Liver (tissue), 9 donors: Measurements from ENCODE around the gene TRERF1. TPM values are rescaled to one million over a fixed set of nuclear protein-coding genes. Genes with fewer than 3 reads are reported as not detected.

Source experiments
- DNase-seq: peaks from one replicate; pipeline ENCODE4 v3.0.0-alpha.2; 2017; ENCODE audit warnings: low spot score
- H3K27ac ChIP-seq, 2 donors: one replicate each; pipeline ENCODE4 v1.7.0; 2013; ENCODE audit warnings: inconsistent platforms in 2 of 2, low read length in 2 of 2, control low read depth in 1 of 2, low read depth in 1 of 2, mild to moderate bottlenecking in 1 of 2
- H3K27me3 ChIP-seq, 4 donors: one replicate each; pipeline versions ENCODE4 v1.6.1 to v1.7.0; 2013; ENCODE audit warnings: low read length in 3 of 4, inconsistent platforms in 1 of 4, mild to moderate bottlenecking in 1 of 4, moderate library complexity in 1 of 4; ENCODE audit not compliant: control insufficient read depth in 4 of 4, insufficient read depth in 4 of 4
- H3K36me3 ChIP-seq, 4 donors: one replicate each; pipeline versions ENCODE4 v1.6.1 to v1.7.0; 2013; ENCODE audit warnings: low read length in 3 of 4, mild to moderate bottlenecking in 3 of 4, low read depth in 1 of 4, moderate library complexity in 1 of 4; ENCODE audit not compliant: control insufficient read depth in 4 of 4, insufficient read depth in 3 of 4
- H3K4me1 ChIP-seq, 4 donors: one replicate each; pipeline versions ENCODE4 v1.6.1 to v1.7.0; 2013; ENCODE audit warnings: low read length in 3 of 4, mild to moderate bottlenecking in 3 of 4, moderate library complexity in 1 of 4; ENCODE audit not compliant: control insufficient read depth in 4 of 4, insufficient read depth in 4 of 4
- H3K4me3 ChIP-seq, 3 donors: one replicate each; pipeline versions ENCODE4 v1.6.1 to v1.7.0; 2013; ENCODE audit warnings: low read length in 3 of 3, control low read depth in 1 of 3, low read depth in 1 of 3, mild to moderate bottlenecking in 1 of 3
- H3K9ac ChIP-seq, 2 donors: one replicate each; pipeline ENCODE4 v1.7.0; 2013; ENCODE audit warnings: low read length in 2 of 2, mild to moderate bottlenecking in 2 of 2, moderate library complexity in 2 of 2, control low read depth in 1 of 2, low read depth in 1 of 2
- H3K9me3 ChIP-seq, 4 donors: one replicate each; pipeline versions ENCODE4 v1.6.1 to v1.7.0; 2013; ENCODE audit warnings: low read length in 3 of 4; ENCODE audit not compliant: control insufficient read depth in 4 of 4
- ATF3 ChIP-seq: IDR thresholded peaks from 2 replicates; pipeline ENCODE4 v1.6.1; 2016; ENCODE audit warnings: antibody characterized with exemption
- CTCF ChIP-seq: fragments of 150-350 bp; IDR thresholded peaks from 2 replicates; pipeline ENCODE4 v1.5.1; 2017; ENCODE audit warnings: improper control_type of control experiment, low read depth, low read length; ENCODE audit not compliant: missing input control
- EGR1 ChIP-seq, 2 donors: IDR thresholded peaks; 2 replicates each; pipeline ENCODE4 v1.6.1; 2016 to 2018; ENCODE audit warnings: antibody characterized with exemption in 2 of 2, low read depth in 2 of 2
- FOXA1 ChIP-seq: IDR thresholded peaks from 2 replicates; pipeline ENCODE4 v1.6.1; 2016; ENCODE audit warnings: antibody characterized with exemption
- FOXA2 ChIP-seq: IDR thresholded peaks from 2 replicates; pipeline ENCODE4 v1.6.1; 2016; ENCODE audit warnings: antibody characterized with exemption
- GABPA ChIP-seq, 2 donors: IDR thresholded peaks in 1 of 2; conservative IDR thresholded peaks in 1 of 2; 2 replicates each; pipeline ENCODE4 v1.6.1; 2016; ENCODE audit warnings: antibody characterized with exemption in 2 of 2, mild to moderate bottlenecking in 1 of 2, moderate library complexity in 1 of 2
- HNF4A ChIP-seq, 2 donors: conservative IDR thresholded peaks; 2 replicates each; pipeline ENCODE4 v1.6.1; 2016; ENCODE audit warnings: antibody characterized with exemption in 2 of 2, mild to moderate bottlenecking in 2 of 2
- HNF4G ChIP-seq: IDR thresholded peaks from 2 replicates; pipeline ENCODE4 v1.6.1; 2016; ENCODE audit warnings: antibody characterized with exemption
- JUND ChIP-seq, 2 donors: IDR thresholded peaks; 2 replicates each; pipeline ENCODE4 v1.6.1; 2016; ENCODE audit warnings: antibody characterized with exemption in 2 of 2
- MAX ChIP-seq: IDR thresholded peaks from 2 replicates; pipeline ENCODE4 v1.6.1; 2016; ENCODE audit warnings: antibody characterized with exemption
- NR2F2 ChIP-seq: IDR thresholded peaks from 2 replicates; pipeline ENCODE4 v1.6.1; 2016; ENCODE audit warnings: antibody characterized with exemption
- RAD21 ChIP-seq, 2 donors: IDR thresholded peaks; 2 replicates each; pipeline ENCODE4 v1.6.1; 2016; ENCODE audit warnings: antibody characterized with exemption in 2 of 2, mild to moderate bottlenecking in 2 of 2
- REST ChIP-seq: IDR thresholded peaks from 2 replicates; pipeline ENCODE4 v1.6.1; 2016; ENCODE audit warnings: antibody characterized with exemption, mild to moderate bottlenecking
- RXRA ChIP-seq, 2 donors: IDR thresholded peaks; 2 replicates each; pipeline ENCODE4 v1.6.1; 2017 to 2018; ENCODE audit warnings: antibody characterized with exemption in 2 of 2, mild to moderate bottlenecking in 1 of 2
- SP1 ChIP-seq: IDR thresholded peaks from 2 replicates; pipeline ENCODE4 v1.6.1; 2018; ENCODE audit warnings: antibody characterized with exemption, mild to moderate bottlenecking
- TAF1 ChIP-seq: conservative IDR thresholded peaks from 2 replicates; pipeline ENCODE4 v1.6.1; 2016; ENCODE audit warnings: antibody characterized with exemption, mild to moderate bottlenecking
- YY1 ChIP-seq: IDR thresholded peaks from 2 replicates; pipeline ENCODE4 v1.6.1; 2016; ENCODE audit warnings: antibody characterized with exemption, mild to moderate bottlenecking
- ZBTB33 ChIP-seq: IDR thresholded peaks from 2 replicates; pipeline ENCODE4 v1.6.1; 2016; ENCODE audit warnings: antibody characterized with exemption
- WGBS: extraction: QIAGEN DNeasy Blood & Tissue Kit; methylation state at CpG from one replicate; pipeline ENCODE4 v1.1.7; 2013; 5-methylcytosine and 5-hydroxymethylcytosine counted together
- polyA plus RNA-seq, 2 donors: library from polyadenylated mRNA; stranded (reverse) in 1 of 2; unstranded in 1 of 2; fragments of 200-250 nt in 1 of 2; fragments of >200 nt in 1 of 2; fragmentation: Nextera tagmentation in 1 of 2; extraction: Ambion mirVana in 1 of 2; gene quantifications; one replicate each; pipeline versions ENCODE4 v1.2.1 to v1.2.3, GENCODE V29; 2013 to 2015
- total RNA-seq, 2 donors: library from RNA; depleted of rRNA; stranded (reverse); fragments of >200 nt; gene quantifications; one replicate each; pipeline ENCODE4 v1.2.3, GENCODE V29; 2014
- donor health status: healthy.
- donor health status: healthy.
- donor health status: healthy.
- donor health status: healthy.
- donor health status: healthy.

The TRERF1 gene
- total and polyA plus RNA-seq, 4 donors, result 0.33 to 1.3 (median 0.68) TPM

- Histone ChIP-seq H3K4me1 (no peaks in the 10 kb centered on the region), H3K9ac (no peak overlapping the region), H3K36me3 (no peaks in the 10 kb centered on the region), H3K9me3 (no peaks in the 10 kb centered on the region), H3K27ac (no peak overlapping the region), H3K27me3 (no peaks in the 10 kb centered on the region), H3K4me3 (no peak overlapping the region)
- 83% methylated on average over 1 of the region's 1 CpG for WGBS
- no peak for DNase-seq
- TF ChIP-seq FOXA1 (no peak), ZBTB33 (no peak), SP1 (no peak), TAF1 (no peak), MAX (no peak), RXRA (IDR thresholded peaks at IDR 0.05) (no peak), YY1 (no peak), HNF4A (conservative IDR thresholded peaks at IDR 0.05) (no peak), NR2F2 (no peak), REST (no peak), EGR1 (IDR thresholded peaks at IDR 0.05; ENCODE audit: low read depth in 2 of 2) (no peak), JUND (IDR thresholded peaks at IDR 0.05) (no peak), CTCF (no peak), RAD21 (IDR thresholded peaks at IDR 0.05) (no peak), FOXA2 (no peak)
These were observed 40.9 kb downstream of the TRERF1 start for GRCh38 chr6:42410861-42411260.

GRCh38 chr6:42409581-42409980, 42.1 kb downstream of the TRERF1 start:
- DNase-seq, result no peak
- H3K27ac ChIP-seq, result no peak overlapping the region
- no peaks in the 10 kb centered on the region for H3K36me3 ChIP-seq
- no peaks in the 10 kb centered on the region for H3K9me3 ChIP-seq
- no peak overlapping the region for H3K4me3 ChIP-seq
- H3K4me1 ChIP-seq, result no peaks in the 10 kb centered on the region
- 67% methylated on average over 2 of the region's 2 CpGs for WGBS
- H3K27me3 ChIP-seq, result no peaks in the 10 kb centered on the region
- H3K9ac ChIP-seq, result no peak overlapping the region
- TF ChIP-seq RXRA (IDR thresholded peaks at IDR 0.05), result no peak
- no peak for TF ChIP-seq JUND (IDR thresholded peaks at IDR 0.05)
- TF ChIP-seq TAF1, result no peak
- TF ChIP-seq RAD21 (IDR thresholded peaks at IDR 0.05), result no peak
- no peak for TF ChIP-seq GABPA (IDR thresholded peaks at IDR 0.05 in 1 of 2, conservative IDR thresholded peaks at IDR 0.05 in 1 of 2)
- no peak for TF ChIP-seq SP1
- TF ChIP-seq YY1, result no peak
- TF ChIP-seq HNF4G, result no peak
- no peak for TF ChIP-seq EGR1 (IDR thresholded peaks at IDR 0.05; ENCODE audit: low read depth in 2 of 2)
- TF ChIP-seq NR2F2, result no peak
- no peak for TF ChIP-seq REST
- TF ChIP-seq MAX, result no peak
- TF ChIP-seq FOXA2, result no peak
- no peak for TF ChIP-seq ZBTB33
- no peak for TF ChIP-seq ATF3
